GM13976 (cell line): ENCODE results near the gene SDK1.

Source experiments
- DNase-seq: peaks from one replicate; pipeline ENCODE4 v3.0.0; 2012; ENCODE audit warnings: low spot score
- CTCF ChIP-seq: IDR thresholded peaks from 2 replicates; pipeline ENCODE4 v1.5.1; 2012; ENCODE audit warnings: borderline replicate concordance, mild to moderate bottlenecking; ENCODE audit not compliant: insufficient read depth; ENCODE audit errors: extremely low read depth, missing control alignments, control extremely low read depth
- in situ Hi-C: fragments of 300-500 bp; cut with MboI; formaldehyde crosslinking; loops from one replicate; pipeline ENCODE4 v1.12.0; 2022; ENCODE audit warnings: low sequenced_read_pairs, mixed read lengths, inconsistent platforms; ENCODE audit not compliant: unreplicated experiment

The SDK1 gene

GRCh38 chr7:3326246-3326645 lies 25.2 kb downstream of the SDK1 start:
- no peak for TF ChIP-seq CTCF

GRCh38 chr7:3327099-3327498 lies 26.0 kb downstream of the SDK1 start:
- DNase-seq, result no peak
- TF ChIP-seq CTCF, result no peak
- in situ Hi-C loops, result no loop called here

More at GRCh38 chr7:3326246-3326645, 25.2 kb downstream of the SDK1 start:
- DNase-seq, result no peak
- in situ Hi-C loops, result no loop called here

GRCh38 chr7:3327655-3328054 lies 26.6 kb downstream of the SDK1 start:
- TF ChIP-seq CTCF, result no peak

GRCh38 chr7:3332308-3332707 lies 31.3 kb downstream of the SDK1 start:
- in situ Hi-C loops, result no loop called here
- no peak for DNase-seq
- TF ChIP-seq CTCF, result no peak

More at GRCh38 chr7:3327655-3328054, 26.6 kb downstream of the SDK1 start:
- in situ Hi-C loops, result no loop called here
- DNase-seq, result no peak

- in situ Hi-C loops, result no loop called here
- no peak for TF ChIP-seq CTCF
- no peak for DNase-seq
Observed at GRCh38 chr7:3333861-3334260, 32.8 kb downstream of the SDK1 start.

- in situ Hi-C loops, result no loop called here
- DNase-seq, result no peak
- TF ChIP-seq CTCF, result no peak
Observed at GRCh38 chr7:3336042-3336665, 35.1 kb downstream of the SDK1 start.

GRCh38 chr7:3338161-3338560 lies 37.1 kb downstream of the SDK1 start:
- TF ChIP-seq CTCF, result no peak
- in situ Hi-C loops, result no loop called here
- no peak for DNase-seq
